Fibroblast of gingiva (primary cell): ENCODE measurements around the gene PLOD2.

Experiments
- DNase-seq: peaks from one replicate; pipeline ENCODE4 v3.0.0-alpha.2; 2011; ENCODE audit warnings: low read depth

PLOD2 gene

DNA sequence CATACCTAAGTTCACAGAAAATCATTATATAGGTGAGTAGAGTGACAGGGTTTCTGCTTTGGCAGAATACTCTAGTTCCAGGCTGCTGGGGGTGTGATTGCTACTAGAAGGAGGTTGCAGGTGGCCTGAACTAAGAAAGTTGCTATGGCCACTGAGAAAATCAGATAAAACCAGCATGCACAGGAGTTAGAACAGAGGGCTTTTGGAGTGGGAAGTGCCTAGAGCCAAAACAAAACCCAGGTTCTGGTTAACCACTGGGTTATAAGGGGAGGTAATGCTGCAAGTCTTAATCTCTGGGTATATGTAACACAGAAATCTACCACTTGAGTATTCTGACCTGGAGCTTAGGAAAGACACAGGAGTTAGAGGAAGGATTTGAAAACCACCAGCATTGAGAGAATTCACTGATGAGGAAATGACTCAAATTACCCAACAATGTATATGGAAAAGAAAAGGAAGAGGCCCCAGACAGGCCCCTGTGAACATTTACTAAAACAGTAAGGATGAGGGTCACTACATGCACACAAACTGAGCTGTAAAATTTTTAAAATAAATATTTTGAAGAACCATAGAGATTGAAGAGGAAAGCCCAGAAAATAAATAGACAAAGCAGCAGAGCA lies 60.0 kb downstream of the PLOD2 start:
- no peak for DNase-seq

DNA sequence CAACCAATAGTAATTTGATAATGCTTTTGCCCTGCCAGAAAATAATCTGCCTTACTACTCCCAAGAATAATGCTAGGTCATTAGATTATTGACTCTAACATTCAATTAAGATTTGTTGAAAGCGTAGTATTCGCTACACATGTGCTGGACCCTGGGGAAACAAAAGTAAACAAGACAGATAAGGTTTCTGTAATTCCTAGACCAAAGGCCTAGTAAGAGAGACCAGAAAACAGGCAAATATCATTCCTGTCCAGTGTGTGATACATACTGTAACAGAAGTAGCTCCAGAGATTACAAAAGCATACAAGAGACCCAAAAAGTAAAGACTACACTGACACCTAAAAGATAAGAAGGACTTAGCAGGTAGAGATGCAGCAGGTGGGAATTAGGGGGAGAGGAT lies 60.8 kb downstream of the PLOD2 start:
- DNase-seq, result no peak

GRCh38 chr3:146099316-146099715 lies 61.7 kb downstream of the PLOD2 start:
- DNase-seq, result no peak

- no peak for DNase-seq
These were observed 67.1 kb downstream of the PLOD2 start for GRCh38 chr3:146093896-146094295.

GRCh38 chr3:146092230-146092629 lies 68.8 kb downstream of the PLOD2 start:
- peak; percentile 49 for DNase-seq

DNA sequence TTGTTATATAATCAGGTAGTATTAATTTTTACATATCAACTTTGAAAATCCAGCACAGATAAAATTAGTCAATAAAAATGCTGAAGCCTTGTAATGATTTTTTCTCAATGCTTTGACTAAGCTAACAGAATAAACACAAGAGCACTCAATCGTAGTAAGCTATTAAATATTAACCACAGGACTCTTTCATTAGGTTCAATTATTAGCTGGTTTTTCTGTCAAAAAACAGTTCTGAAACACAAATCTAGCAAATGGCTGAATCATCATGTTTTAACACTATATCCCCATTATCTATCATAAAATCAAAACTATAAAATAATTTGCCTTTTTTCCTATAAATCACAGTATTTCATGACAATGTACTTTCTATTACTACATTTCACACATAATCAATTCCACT lies 69.6 kb downstream of the PLOD2 start:
- no peak for DNase-seq

GRCh38 chr3:146090521-146090920 lies 70.5 kb downstream of the PLOD2 start:
- no peak for DNase-seq

DNA sequence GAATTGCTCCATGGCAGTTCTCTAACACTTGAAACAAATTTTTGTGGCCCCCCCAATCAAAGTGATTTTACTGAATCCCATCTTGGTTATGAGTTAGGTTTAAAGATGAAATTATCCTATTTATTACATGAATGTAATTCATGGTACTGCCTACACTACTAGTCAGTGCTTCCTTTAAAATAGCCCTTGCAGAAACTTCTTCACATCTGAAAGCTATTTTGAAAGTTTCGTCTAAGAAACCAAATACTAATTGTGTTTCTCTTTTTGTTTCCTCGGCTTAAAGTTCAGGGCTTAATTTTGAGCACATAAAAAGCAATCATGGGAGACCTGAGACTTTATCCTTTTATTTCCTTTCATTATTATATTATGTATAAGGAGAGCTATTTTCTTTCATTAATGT lies 72.1 kb downstream of the PLOD2 start:
- no peak for DNase-seq

GRCh38 chr3:146087116-146087515 lies 73.9 kb downstream of the PLOD2 start:
- no peak for DNase-seq

- DNase-seq, result no peak
These were observed 74.8 kb downstream of the PLOD2 start for GRCh38 chr3:146086211-146086610.

DNA sequence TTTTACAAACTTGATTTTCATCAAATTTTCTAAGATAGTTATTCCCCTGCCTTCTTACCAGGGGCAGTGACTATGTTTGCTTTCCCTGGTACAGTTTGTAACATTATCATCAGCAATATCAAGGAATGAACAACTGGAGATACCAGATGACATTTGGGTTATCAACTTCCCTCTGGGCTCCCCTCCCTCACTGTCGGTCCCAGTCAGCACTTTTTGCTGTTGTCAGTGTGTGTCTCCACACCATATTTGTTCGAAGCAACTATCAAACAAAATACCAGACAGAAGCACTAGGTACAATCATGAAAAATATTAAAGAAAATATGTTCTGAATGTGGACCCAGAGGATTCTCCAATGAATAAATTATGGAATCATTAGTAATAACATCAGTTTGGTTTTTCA lies 75.3 kb downstream of the PLOD2 start:
- no peak for DNase-seq

- DNase-seq, result no peak
These were observed 80.4 kb downstream of the PLOD2 start for GRCh38 chr3:146080578-146080977.

- DNase-seq, result no peak
These were observed 83.0 kb downstream of the PLOD2 start for GRCh38 chr3:146078031-146078430.

GRCh38 chr3:146077181-146077580 lies 83.8 kb downstream of the PLOD2 start:
- no peak for DNase-seq

DNA sequence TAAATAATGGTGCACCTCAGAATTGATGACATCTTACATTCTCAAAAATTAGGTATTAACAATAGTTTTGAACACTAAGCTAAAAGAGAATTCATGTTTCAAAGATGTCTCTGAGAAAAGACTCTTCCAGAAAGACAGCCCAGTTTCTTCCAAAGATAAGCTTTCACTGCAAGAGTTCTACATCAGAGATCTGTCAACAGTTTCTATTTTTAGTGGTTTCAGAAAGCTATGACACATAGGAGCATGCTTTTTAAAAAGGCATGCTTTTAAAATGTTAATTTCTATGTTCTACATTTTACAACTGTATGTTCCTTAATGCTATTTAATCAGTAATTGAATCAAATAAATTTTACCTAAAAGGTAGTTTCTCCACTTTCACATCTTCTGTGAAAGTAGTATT lies 88.2 kb downstream of the PLOD2 start:
- no peak for DNase-seq

DNA sequence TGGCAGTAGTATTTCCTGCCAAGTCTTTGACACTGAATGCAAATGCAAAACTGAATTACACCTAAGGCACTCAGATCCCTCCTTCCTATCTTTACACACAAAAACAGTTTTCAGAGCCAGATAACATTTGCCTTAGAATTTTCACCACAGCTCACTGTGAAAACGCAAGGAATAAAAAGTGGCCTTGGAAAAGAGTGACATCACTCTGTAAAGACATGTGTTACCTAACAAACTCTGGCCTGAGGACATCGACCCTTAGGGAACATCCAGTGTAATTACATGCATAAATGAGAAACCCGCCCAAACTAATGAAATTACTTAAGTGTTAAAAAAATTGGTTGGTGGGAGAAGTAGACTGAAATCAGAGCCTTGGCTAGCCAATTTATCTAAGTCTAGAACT lies 88.9 kb downstream of the PLOD2 start:
- no peak for DNase-seq

DNA sequence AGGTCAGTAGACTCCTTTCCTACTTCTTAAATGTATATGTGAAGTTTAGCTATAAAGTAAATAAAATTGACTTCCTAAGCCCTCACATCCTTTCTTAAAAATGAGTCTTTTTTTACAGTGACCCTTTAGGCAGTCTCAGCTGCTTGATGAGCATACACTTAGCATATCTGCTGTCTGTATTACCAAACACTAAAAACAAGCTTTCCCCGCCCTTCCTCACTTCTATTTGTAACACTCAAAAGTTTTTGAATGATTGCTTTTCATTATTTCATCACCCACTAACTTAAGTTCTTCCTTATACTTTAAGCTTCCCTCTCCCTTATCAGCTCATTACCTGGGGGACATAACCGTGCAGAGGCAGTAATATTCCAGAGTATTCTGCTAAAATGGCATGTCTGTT lies 89.4 kb downstream of the PLOD2 start:
- DNase-seq, result no peak

DNA sequence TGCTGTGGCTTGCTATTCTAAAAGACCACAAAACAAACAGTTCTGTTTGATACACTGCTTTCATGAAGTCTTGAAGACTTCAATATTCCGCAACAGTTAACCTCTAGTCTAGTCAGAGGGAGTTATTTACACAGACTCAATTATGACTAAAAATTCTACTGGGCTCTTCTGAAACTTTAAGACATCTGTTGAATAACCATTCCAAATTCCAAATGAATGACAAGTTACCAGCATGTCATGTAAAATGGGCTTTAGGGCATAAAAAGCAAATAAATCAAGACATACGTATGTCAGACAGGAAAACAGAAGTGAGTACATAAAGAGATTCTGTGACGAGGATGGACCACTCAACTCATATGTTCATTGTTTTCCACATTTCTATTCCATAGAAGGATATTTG lies 93.9 kb downstream of the PLOD2 start:
- DNase-seq, result peak; percentile 81

- peak; percentile 63 for DNase-seq
These were observed 95.4 kb downstream of the PLOD2 start for GRCh38 chr3:146065573-146066006.

- DNase-seq, result no peak
These were observed 102.7 kb downstream of the PLOD2 start for GRCh38 chr3:146058241-146058640.

DNA sequence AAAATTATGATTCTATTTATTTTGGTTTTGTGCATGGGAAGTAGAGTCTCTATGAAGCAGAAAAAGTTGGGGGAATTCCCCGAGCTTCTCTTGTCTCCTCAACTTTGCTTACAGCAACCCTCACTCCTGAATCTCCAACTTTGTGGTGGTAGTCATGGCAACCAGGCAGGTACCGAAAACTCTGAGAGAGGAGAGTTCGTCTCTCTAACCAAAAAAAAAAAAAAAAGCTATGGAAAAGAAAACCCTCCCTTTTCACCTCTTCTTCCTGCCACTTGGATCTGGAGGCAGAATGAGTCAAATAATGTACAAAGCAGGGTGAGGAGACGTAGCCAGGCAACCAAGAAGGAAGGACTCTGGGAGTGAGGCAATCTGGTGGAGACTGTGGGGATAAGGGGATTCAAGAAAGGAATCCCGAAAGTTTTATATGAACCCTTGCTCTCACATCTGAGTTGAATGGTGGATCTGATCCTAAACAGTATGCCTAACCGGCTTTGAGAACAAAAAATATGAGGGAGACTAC lies 108.1 kb downstream of the PLOD2 start:
- DNase-seq, result no peak

DNA sequence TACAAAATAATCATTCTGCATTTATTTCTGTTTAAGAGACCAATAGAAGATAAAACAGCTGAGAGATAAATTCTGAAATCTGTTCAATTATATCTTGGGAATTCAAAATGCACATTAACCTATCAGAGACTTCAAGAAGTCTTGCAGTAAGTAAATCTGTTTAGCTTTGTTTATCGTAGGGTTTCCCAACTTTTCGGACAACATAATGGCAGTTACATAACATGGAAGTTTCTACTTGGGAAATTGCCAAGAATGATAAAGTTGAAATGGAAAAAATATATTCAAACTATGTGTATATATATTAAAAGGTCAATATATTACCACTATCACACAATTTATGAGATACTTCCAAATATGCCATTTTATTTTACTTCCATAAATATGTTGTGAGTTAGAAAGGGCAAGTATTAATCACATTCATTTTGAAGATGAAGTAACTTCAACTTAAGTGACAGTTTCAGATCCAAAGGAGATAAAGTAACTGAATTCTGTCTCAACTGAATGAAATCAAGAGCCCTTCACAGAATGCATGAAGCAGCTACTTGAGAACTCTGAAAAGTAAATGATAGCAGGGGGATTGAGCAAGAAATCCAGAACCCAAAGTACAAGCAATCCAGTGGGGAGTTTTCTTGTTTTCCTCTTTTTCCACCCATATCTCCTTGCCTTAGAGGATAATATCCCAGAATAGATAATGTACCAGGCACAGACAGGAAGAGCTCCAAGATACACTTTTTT lies 108.8 kb downstream of the PLOD2 start:
- DNase-seq, result peak; percentile 14

DNA sequence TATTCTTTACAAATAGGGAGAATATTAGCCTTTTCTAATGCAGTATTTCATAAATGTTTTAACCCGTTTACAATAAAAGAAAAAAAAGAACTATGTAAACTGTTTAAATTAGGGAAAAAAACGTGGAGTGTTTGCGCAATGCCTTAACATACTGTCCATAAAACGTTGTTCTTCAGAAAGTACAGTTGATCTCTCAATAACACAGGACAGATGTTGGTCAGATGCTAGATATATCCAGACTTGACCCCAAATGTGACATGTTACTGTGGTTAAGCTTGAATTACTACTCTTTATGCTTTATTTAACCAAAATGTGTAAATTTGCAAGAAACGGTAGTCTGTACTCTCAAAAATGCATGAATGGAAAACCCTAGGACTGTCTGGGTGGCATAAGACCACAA lies 110.3 kb downstream of the PLOD2 start:
- peak; percentile 44 for DNase-seq

GRCh38 chr3:146047485-146047884 lies 113.5 kb downstream of the PLOD2 start:
- DNase-seq, result no peak
